HG03139 (cell line): ENCODE results near the gene PSENEN.
A peak's percentile ranks its signal among the peaks of the same experiment; 100 is the strongest.

ENCODE experiments used
- ATAC-seq: cut with Tn5 transposase; IDR thresholded peaks from one replicate; pipeline ENCODE4 v1.9.1; 2021; ENCODE audit not compliant: unreplicated experiment

The PSENEN gene

GRCh38 chr19:35733180-35734125 is 12.0 kb upstream of the PSENEN start:
- no peak for ATAC-seq

- no peak for ATAC-seq
Measured at GRCh38 chr19:35734273-35734672, 11.2 kb upstream of the PSENEN start.

DNA sequence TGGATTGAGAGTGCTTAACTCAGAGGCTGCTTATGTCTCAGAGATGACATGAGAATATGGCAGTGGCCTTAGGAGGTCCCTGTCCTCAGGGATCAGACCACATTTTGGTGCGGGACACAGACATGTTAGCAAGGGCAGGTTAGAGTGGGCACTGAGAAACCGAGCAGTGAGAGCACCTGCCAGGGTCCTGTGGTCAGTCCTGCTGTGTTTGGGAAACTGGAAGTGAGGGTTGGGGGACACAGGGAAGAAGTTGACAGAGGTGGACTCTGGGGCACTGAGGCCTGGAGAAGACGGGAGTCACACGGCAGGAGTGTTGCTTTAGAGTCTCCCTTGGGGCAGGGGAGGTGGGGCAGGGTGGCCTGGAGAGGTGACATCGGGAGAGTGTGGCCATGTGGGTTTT is 10.6 kb upstream of the PSENEN start:
- no peak for ATAC-seq

GRCh38 chr19:35736913-35737886 is 8.3 kb upstream of the PSENEN start:
- ATAC-seq = no peak

DNA sequence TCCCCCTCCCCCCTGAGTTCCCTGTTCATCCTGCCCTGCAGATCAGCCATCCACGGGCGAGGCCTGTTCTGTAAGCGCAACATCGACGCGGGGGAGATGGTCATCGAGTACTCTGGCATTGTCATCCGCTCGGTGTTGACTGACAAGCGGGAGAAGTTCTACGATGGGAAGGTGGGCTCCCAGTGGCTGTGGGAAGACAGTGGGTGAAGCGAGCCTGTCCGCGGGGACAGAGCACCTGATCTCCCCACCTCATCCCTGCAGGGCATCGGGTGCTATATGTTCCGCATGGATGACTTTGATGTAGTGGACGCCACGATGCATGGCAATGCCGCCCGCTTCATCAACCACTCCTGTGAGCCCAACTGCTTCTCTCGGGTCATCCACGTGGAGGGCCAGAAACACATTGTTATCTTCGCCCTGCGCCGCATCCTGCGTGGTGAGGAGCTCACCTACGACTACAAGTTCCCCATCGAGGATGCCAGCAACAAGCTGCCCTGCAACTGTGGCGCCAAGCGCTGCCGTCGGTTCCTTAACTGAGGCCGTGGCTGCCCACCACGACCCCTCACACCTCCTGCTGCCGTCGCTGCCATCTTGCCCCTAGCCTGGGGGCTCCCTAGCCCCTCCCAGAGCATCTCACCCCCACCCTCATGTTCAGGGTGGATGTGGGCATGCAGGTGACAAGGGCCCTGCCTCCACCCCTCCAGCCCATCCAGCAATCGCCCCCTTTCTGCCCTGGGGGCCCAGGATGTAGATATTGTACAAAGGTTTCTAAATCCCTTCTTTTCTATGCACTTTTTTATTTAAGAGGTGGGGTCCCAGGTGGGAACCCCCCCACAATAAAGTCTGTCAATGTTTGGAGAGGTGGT is 7.2 kb upstream of the PSENEN start:
- no peak for ATAC-seq

- ATAC-seq = no peak
Measured at GRCh38 chr19:35738887-35739229, 6.6 kb upstream of the PSENEN start.

GRCh38 chr19:35739275-35740107 is 6.0 kb upstream of the PSENEN start:
- no peak for ATAC-seq

- no peak for ATAC-seq
Measured at GRCh38 chr19:35740108-35740422, 5.4 kb upstream of the PSENEN start.

- ATAC-seq = peak; percentile 46
Measured at GRCh38 chr19:35740423-35741202, 4.8 kb upstream of the PSENEN start.

DNA sequence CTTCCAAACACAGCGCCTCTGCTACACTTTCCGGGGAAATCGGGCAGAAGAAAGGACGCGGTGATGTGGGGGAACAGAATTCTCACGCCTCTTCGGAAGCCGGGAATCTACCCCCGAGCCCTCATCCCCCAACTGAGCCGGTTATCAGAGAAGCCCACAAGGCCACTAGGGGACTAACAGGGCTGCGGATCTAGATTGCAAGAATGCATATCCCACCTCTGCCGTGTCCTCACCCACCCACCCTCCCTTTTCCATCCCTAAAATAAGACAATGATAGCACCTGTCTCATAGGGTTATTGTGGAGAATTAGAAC is 4.3 kb upstream of the PSENEN start:
- ATAC-seq = no peak

DNA sequence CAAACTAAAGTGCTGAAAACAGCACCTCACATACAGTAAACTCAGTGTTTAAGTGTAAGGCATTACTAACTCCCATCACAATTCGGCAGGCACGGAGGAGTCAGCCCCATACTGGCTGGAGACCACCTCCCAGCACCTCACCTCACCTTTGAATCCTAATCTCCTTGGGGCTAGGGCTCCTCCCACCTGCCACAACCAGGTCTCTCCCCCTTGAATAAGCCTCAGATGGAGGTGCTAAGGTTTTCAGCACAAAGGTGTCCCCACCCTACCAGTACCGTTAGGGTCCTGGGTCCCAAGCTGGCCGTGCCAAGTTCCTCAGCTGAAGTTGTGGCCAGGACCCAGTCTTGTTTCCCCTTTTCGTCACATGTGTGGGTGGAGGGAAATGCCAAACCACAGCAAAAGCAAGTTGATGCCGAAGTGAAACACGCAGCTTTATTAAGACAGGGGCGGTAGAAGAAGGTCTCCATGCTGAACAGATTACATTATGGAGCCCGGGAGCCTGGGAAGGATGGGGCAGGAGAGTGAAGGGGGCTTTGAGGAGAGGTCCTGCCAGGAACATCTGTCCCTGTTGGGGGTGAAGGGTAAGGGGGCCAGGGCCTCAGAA is 3.2 kb upstream of the PSENEN start, which contains the start of gene IGFLR1:
TSS of gene IGFLR1 (minus strand) at position 332 of the 604 bp plus-strand sequence. CDS start 1,272 bp downstream, outside the sequence.
- ATAC-seq = no peak

GRCh38 chr19:35743640-35744429 is 1.6 kb upstream of the PSENEN start:
- no peak for ATAC-seq

GRCh38 chr19:35744430-35745327 is 772 bp upstream of the PSENEN start:
- no peak for ATAC-seq

DNA sequence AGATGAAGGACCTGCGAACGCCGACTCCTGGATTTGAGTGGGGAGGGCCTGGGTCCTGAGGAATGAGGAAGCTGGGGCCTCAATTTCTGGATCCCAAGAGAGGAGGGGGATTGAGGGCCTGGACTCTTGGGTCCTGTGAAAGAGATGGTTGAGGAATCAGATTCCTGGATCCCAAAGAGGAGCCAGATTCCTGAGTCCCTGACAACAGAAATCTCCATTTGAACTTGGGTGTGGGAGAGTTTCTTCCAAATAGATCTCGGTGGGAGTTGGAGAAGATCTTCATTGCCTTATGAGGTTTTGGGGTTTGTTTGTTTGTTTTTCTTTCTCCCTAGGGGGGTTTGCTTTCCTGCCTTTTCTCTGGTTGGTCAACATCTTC is 624 bp downstream of the PSENEN start:
- ATAC-seq = no peak

DNA sequence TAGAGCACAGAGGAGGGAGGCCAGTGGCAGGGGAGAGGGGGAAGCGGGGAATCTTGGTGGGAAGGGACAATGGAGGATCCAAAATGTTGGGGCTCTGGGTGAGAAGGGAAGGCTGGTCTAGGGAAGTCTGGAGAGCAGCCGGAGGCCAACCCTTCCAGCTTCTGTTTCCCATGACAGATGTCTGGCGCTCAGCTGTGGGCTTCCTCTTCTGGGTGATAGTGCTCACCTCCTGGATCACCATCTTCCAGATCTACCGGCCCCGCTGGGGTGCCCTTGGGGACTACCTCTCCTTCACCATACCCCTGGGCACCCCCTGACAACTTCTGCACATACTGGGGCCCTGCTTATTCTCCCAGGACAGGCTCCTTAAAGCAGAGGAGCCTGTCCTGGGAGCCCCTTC is 1.1 kb downstream of the PSENEN start:
- ATAC-seq = no peak

DNA sequence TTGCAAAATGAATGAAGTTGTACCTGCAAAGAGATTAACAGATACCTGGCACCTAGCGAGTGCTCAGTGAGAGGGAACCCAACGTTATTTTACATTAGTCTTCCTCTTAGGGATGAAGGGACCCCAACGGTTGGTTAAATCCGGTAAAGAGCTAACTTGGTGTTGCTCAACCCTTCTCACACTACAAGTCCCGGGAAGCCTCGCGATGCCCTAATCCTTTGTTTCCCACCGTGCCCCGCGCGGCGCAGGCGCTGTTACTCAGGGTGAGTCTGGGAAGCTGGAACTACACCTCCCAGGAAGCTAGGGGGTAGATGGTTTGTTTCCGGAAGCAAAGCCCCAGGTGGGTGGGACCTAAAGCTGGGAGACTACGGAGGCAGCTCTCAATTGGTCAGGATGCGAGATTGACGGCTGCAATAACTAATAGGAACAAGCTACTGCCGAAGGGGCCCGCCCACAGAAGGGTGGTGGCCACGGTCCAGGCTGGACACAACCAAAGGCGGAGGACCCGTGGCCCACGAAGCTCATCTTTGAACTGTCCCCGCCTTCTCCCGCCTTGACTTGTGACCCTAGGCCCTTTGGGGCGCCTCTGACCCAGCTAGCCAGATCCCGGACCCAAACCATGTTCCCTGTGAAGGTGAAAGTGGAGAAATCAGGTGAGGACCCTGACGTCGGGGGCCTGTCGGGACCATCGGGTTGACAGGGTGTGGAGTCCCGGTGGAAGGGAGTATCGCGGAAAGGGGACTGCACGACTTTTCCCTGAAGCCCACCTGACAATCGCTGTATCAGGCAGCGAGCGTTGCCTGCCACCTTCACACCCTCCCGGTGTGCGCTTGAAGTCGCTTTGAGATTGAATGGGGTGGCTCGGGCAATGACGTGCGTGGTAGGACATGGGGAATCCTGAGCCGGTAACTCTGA is 2.9 kb downstream of the PSENEN start, which contains the start of gene LIN37:
TSS of gene LIN37 (plus strand) at position 471 of the 915 bp plus-strand sequence. CDS start at position 620, 149 bp downstream.
- ATAC-seq = peak; percentile 62
